Right cardiac atrium (tissue), 5 donors: Measurements from ENCODE around the gene CD1C. TPM values are rescaled to one million over a fixed set of nuclear protein-coding genes. Genes with fewer than 3 reads are reported as not detected.

Experiments
- polyA plus RNA-seq: library from polyadenylated mRNA; stranded (reverse); fragments of 200-250 nt; gene quantifications from one replicate; pipeline ENCODE4 v1.2.3, GENCODE V29; 2013
- total RNA-seq, 4 donors: library from RNA; stranded (reverse); fragmentation: NEBNext Ultra II Directional; extraction: Animal tissue kit (Norgen Biotek cat#: 25700); gene quantifications; one replicate each; pipeline ENCODE4 v1.2.1, GENCODE V29; 2021
- donor health status: healthy with polysubstance abuse.
- donor health status: DM: no; HTN: yes; CAD: no.
- donor health status: DM: no; HTN: no; CAD: no.
- donor health status: DM: no; HTN: yes; CAD: no; lungs with severe emphysema.
- donor health status: DM: yes; HTN: yes; CAD: no.

The CD1C gene
- total and polyA plus RNA-seq, 5 donors: 0.34 to 0.65 TPM; not detected in 3

Other genes with a start within 250 kb of the CD1C start
- 1 to 10 TPM in 3 of 4 donors, under 1 TPM in 1; 0.64 to 3.4 (median 1.8) TPM for gene CD1D, start 109.0 kb upstream of the CD1C start, total RNA-seq
- 1.1 TPM for gene CD1D, start 109.0 kb upstream of the CD1C start, polyA plus RNA-seq
- not detected for gene CD1A, start 35.5 kb upstream of the CD1C start, total RNA-seq
- gene CD1A, start 35.5 kb upstream of the CD1C start, polyA plus RNA-seq: not detected
- gene CD1B, start 41.6 kb downstream of the CD1C start, total RNA-seq: not detected
- gene CD1B, start 41.6 kb downstream of the CD1C start, polyA plus RNA-seq: not detected
- under 1 TPM in 2 of 4 donors, not detected in 2; 0.29 to 0.59 TPM for gene CD1E, start 64.0 kb downstream of the CD1C start, total RNA-seq
- not detected for gene CD1E, start 64.0 kb downstream of the CD1C start, polyA plus RNA-seq
- not detected for gene OR10T2, start 109.5 kb downstream of the CD1C start, total RNA-seq
- gene OR10T2, start 109.5 kb downstream of the CD1C start, polyA plus RNA-seq: not detected
- gene OR10K2, start 136.3 kb downstream of the CD1C start, total RNA-seq: not detected
- not detected for gene OR10K2, start 136.3 kb downstream of the CD1C start, polyA plus RNA-seq
- gene OR10K1, start 171.9 kb downstream of the CD1C start, total RNA-seq: not detected
- not detected for gene OR10K1, start 171.9 kb downstream of the CD1C start, polyA plus RNA-seq
- not detected for gene OR10R2, start 182.3 kb downstream of the CD1C start, total RNA-seq
- not detected for gene OR10R2, start 182.3 kb downstream of the CD1C start, polyA plus RNA-seq